ENCODE results near the gene POLK. TPM values are rescaled to one million over a fixed set of nuclear protein-coding genes. Genes with fewer than 3 reads are reported as not detected.

Gene POLK
- total RNA-seq, 2 experiments from 2014 or later: 16.0 to 29.5 TPM

DNA sequence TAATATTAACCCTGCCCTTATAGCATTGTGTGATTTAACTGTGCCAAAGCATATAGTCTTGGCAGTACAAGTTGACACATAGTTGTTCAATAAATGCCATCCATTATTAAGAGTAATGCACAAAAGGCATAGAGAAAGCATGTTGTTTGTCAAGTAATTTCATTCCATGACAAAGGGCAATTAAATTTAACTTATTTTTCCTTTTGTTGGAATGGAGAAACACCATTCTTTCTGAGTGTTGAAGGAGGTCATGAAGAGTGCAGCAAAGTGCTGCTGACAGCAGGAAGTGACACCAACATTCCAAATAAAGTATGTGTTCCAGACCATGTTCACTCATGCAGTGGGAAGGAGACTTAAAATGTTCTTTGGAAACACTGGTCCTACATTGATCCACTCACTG is 128.7 kb downstream of the POLK start:
- Histone ChIP-seq H3K9me2 (ENCODE audit: insufficient read depth, low read length) (no peaks in the 10 kb centered on the region), H2AFZ (ENCODE audit: low read length) (no peak overlapping the region), H3K4me1 (ENCODE audit: insufficient read depth, low read length, poor library complexity, severe bottlenecking) (no peaks in the 10 kb centered on the region), H3K79me2 (ENCODE audit: insufficient read depth, low read depth, low read length) (no peaks in the 10 kb centered on the region), H3K9me3 (ENCODE audit: low read length) (no peaks in the 10 kb centered on the region), H3K27ac (ENCODE audit: low read depth, low read length, poor library complexity, severe bottlenecking) (no peak overlapping the region), H3K4me3 (ENCODE audit: low read depth, low read length, poor library complexity, severe bottlenecking) (no peak overlapping the region), H3K4me2 (ENCODE audit: low read length) (no peak overlapping the region), H3K36me3 (ENCODE audit: insufficient read depth, low read length) (no peaks in the 10 kb centered on the region), H4K20me1 (ENCODE audit: insufficient read depth, low read length) (no peaks in the 10 kb centered on the region)
- TF ChIP-seq, protein P1, sequence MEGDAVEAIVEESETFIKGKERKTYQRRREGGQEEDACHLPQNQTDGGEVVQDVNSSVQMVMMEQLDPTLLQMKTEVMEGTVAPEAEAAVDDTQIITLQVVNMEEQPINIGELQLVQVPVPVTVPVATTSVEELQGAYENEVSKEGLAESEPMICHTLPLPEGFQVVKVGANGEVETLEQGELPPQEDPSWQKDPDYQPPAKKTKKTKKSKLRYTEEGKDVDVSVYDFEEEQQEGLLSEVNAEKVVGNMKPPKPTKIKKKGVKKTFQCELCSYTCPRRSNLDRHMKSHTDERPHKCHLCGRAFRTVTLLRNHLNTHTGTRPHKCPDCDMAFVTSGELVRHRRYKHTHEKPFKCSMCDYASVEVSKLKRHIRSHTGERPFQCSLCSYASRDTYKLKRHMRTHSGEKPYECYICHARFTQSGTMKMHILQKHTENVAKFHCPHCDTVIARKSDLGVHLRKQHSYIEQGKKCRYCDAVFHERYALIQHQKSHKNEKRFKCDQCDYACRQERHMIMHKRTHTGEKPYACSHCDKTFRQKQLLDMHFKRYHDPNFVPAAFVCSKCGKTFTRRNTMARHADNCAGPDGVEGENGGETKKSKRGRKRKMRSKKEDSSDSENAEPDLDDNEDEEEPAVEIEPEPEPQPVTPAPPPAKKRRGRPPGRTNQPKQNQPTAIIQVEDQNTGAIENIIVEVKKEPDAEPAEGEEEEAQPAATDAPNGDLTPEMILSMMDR (conservative IDR thresholded peaks at IDR 0.05; ENCODE audit: low read length): no peak
- TF ChIP-seq EZH2phosphoT487 (IDR thresholded peaks at IDR 0.05; ENCODE audit: borderline replicate concordance, low read depth, low read length): no peak
- no peak for DNase-seq (ENCODE audit: low spot score)
- intact Hi-C loops (cut with micrococcal nuclease; ENCODE audit: unreplicated experiment): no loop called here
- ChIA-PET POLR2A (no interaction called here), CTCF (ENCODE audit: unreplicated experiment) (no interaction called here)
- no TSS peak for BruUV-seq (replicated peaks)

DNA sequence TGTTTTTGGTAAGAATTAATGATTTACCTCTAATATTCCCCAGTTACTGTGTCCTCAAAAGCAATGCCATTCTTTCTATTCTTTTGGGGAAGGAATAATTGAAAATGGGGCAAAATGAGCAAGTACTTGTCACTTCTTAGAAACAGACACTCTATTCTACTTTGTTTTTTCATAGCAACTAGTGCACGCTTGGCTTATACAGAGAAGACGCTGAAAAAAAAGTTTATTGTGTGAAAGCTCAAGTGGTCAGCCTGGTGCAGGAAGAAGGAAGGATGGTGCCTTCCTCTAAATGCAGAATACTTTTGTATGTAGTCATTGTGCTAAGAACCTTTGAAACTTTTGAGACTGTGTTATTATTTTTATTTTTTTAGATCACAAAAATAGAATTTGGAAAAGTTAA is 129.1 kb downstream of the POLK start:
- Histone ChIP-seq H3K27ac (ENCODE audit: low read depth, low read length, poor library complexity, severe bottlenecking) (no peak overlapping the region), H3K36me3 (ENCODE audit: insufficient read depth, low read length) (no peaks in the 10 kb centered on the region), H3K9me2 (ENCODE audit: insufficient read depth, low read length) (no peaks in the 10 kb centered on the region), H3K4me2 (ENCODE audit: low read length) (no peak overlapping the region), H4K20me1 (ENCODE audit: insufficient read depth, low read length) (no peaks in the 10 kb centered on the region), H3K79me2 (ENCODE audit: insufficient read depth, low read depth, low read length) (no peaks in the 10 kb centered on the region), H3K4me3 (ENCODE audit: low read depth, low read length, poor library complexity, severe bottlenecking) (no peak overlapping the region), H3K9me3 (ENCODE audit: low read length) (no peaks in the 10 kb centered on the region), H2AFZ (ENCODE audit: low read length) (no peak overlapping the region), H3K4me1 (ENCODE audit: insufficient read depth, low read length, poor library complexity, severe bottlenecking) (no peaks in the 10 kb centered on the region)
- TF ChIP-seq, protein P1 (conservative IDR thresholded peaks at IDR 0.05; ENCODE audit: low read length): no peak
- TF ChIP-seq EZH2phosphoT487 (IDR thresholded peaks at IDR 0.05; ENCODE audit: borderline replicate concordance, low read depth, low read length): no peak
- POLR2A ChIA-PET: no interaction called here
- no TSS peak for BruUV-seq (replicated peaks)
- DNase-seq (ENCODE audit: low spot score): no peak
- CTCF ChIA-PET (ENCODE audit: unreplicated experiment): no interaction called here
- intact Hi-C loops (cut with micrococcal nuclease; ENCODE audit: unreplicated experiment): no loop called here

DNA sequence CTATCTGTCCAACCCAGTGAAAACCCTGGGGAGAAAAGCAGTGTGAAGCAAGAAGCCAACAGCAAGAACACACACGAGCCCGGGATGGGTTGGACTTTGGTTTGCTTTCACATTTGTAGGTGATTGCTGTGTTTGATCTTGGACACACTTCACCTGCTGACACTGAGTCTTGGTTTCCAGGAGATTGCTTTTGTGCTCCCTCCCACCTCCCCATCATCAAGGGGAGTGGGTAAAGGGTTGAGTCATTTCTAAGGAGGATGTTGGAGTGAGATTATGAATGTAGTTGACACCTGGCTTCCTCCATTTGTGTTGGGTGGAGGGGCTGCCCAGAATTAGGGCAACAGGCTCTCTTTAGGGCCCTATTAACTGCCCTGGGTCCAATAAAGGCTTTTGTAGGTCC is 137.0 kb downstream of the POLK start:
- no peak for DNase-seq (ENCODE audit: low spot score)
- Histone ChIP-seq H4K20me1 (ENCODE audit: insufficient read depth, low read length) (no peaks in the 10 kb centered on the region), H3K9me3 (ENCODE audit: low read length) (no peaks in the 10 kb centered on the region), H3K4me1 (ENCODE audit: insufficient read depth, low read length, poor library complexity, severe bottlenecking) (no peaks in the 10 kb centered on the region), H2AFZ (ENCODE audit: low read length) (no peak overlapping the region), H3K79me2 (ENCODE audit: insufficient read depth, low read depth, low read length) (no peaks in the 10 kb centered on the region), H3K36me3 (ENCODE audit: insufficient read depth, low read length) (no peaks in the 10 kb centered on the region), H3K4me3 (ENCODE audit: low read depth, low read length, poor library complexity, severe bottlenecking) (no peak overlapping the region), H3K27ac (ENCODE audit: low read depth, low read length, poor library complexity, severe bottlenecking) (no peak overlapping the region), H3K9me2 (ENCODE audit: insufficient read depth, low read length) (no peaks in the 10 kb centered on the region), H3K4me2 (ENCODE audit: low read length) (no peak overlapping the region)
- BruUV-seq (replicated peaks): no TSS peak
- CTCF ChIA-PET (ENCODE audit: unreplicated experiment): no interaction called here
- no peak for TF ChIP-seq EZH2phosphoT487 (IDR thresholded peaks at IDR 0.05; ENCODE audit: borderline replicate concordance, low read depth, low read length)
- TF ChIP-seq, protein P1 (conservative IDR thresholded peaks at IDR 0.05; ENCODE audit: low read length): no peak
- POLR2A ChIA-PET: no interaction called here
- intact Hi-C loops (cut with micrococcal nuclease; ENCODE audit: unreplicated experiment): no loop called here

Small RNA genes lying within 50 kb of the gene (small RNA-seq; reads per million reads assigned to genes)
- not detected for gene RNU7-175P

Other genes starting within 250 kb of the POLK start
- 42.6 and 58.6 TPM in 2 replicates for gene HMGCR, start 174.7 kb upstream of the POLK start, total RNA-seq (2014; rRNA removed; shearing (Covaris generic))
- gene HMGCR, start 174.7 kb upstream of the POLK start, total RNA-seq (2022): 93.3 and 124 TPM in 2 replicates
- gene CERT1, start 262 bp upstream of the POLK start, total RNA-seq (2014; rRNA removed; shearing (Covaris generic)): 13.3 and 16.1 TPM in 2 replicates
- 29.9 and 33.6 TPM in 2 replicates for gene CERT1, start 262 bp upstream of the POLK start, total RNA-seq (2022)
- not detected in 2 replicates for gene ANKDD1B, start 99.6 kb downstream of the POLK start, total RNA-seq (2014; rRNA removed; shearing (Covaris generic))
- not detected in 2 replicates for gene ANKDD1B, start 99.6 kb downstream of the POLK start, total RNA-seq (2022)
- gene POC5, start 205.5 kb downstream of the POLK start, total RNA-seq (2014; rRNA removed; shearing (Covaris generic)): 10.7 and 20.5 TPM in 2 replicates
- gene POC5, start 205.5 kb downstream of the POLK start, total RNA-seq (2022): 27.2 and 29.4 TPM in 2 replicates